Gastroesophageal sphincter (tissue), 3 donors: ENCODE results near the gene CASKIN1.

ENCODE experiments used
- POLR2A ChIP-seq, 2 donors: fragments of 450-650 bp; IDR thresholded peaks; one replicate each; pipeline ENCODE4 v1.6.1; 2017; ENCODE audit warnings: antibody characterized with exemption in 2 of 2, mild to moderate bottlenecking in 2 of 2, moderate library complexity in 1 of 2
- POLR2AphosphoS5 ChIP-seq: sonication (generic); formaldehyde crosslinking; IDR thresholded peaks from one replicate; pipeline ENCODE4 v1.6.1; 2017; ENCODE audit warnings: antibody characterized with exemption
- TF ChIP-seq, protein P1 (sequence below), 4 experiments: fragments of 200-600 bp in 2 of 4; fragments of 450-650 bp in 2 of 4; sonication (generic) in 1 of 4; IDR thresholded peaks; one replicate each; pipeline ENCODE4 v1.5.1; 2017 to 2019; ENCODE audit warnings: antibody characterized with exemption in 4 of 4, mild to moderate bottlenecking in 2 of 4, moderate library complexity in 2 of 4

DNA sequence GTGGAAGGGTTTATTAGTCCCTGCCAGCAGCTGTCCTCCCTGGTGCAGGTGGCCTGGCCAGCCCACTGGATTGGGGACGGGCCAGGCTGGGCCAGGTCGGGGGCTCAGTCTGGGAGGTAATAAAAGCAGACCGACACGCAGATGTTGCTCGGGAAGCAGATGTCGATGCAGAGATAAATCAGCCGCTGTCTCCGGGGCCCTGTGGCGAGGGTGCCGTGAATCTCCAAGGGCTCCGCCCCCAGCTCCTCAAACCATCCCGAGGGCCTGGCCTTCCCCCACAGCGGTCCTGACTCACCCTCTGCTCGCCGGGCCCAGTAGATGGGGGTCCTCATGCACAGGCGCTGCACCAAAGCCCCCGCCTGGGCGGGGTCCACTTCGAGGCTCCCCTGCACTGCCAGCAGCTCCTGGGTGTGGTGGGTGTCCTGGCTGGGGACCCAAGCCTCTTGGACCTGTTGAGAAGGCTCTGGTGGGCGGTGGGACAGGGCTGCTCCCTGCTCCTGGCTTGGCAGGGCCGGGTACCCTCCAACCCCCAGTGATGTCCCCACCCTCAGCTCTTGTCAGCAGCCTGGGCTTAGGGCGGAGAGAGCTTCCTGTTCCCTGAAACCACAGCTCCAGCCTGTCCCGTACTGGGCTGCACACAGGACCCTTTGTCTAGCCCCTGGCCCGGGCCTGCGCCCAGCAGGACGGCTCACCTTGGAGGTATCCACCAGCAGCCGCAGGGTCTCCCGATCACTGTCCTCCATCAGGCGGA, 13.0 kb upstream of the CASKIN1 start:
- TF ChIP-seq, protein P1, sequence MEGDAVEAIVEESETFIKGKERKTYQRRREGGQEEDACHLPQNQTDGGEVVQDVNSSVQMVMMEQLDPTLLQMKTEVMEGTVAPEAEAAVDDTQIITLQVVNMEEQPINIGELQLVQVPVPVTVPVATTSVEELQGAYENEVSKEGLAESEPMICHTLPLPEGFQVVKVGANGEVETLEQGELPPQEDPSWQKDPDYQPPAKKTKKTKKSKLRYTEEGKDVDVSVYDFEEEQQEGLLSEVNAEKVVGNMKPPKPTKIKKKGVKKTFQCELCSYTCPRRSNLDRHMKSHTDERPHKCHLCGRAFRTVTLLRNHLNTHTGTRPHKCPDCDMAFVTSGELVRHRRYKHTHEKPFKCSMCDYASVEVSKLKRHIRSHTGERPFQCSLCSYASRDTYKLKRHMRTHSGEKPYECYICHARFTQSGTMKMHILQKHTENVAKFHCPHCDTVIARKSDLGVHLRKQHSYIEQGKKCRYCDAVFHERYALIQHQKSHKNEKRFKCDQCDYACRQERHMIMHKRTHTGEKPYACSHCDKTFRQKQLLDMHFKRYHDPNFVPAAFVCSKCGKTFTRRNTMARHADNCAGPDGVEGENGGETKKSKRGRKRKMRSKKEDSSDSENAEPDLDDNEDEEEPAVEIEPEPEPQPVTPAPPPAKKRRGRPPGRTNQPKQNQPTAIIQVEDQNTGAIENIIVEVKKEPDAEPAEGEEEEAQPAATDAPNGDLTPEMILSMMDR (IDR thresholded peaks at IDR 0.05): no peak
- TF ChIP-seq POLR2A (IDR thresholded peaks at IDR 0.05) (no peak), POLR2AphosphoS5 (no peak)
